T follicular helper cell (primary cell): Measurements from ENCODE around the gene ETF1.
A peak's percentile ranks its signal among the peaks of the same experiment; 100 is the strongest.

Experiments
- DNase-seq: peaks from one replicate; pipeline ENCODE4 v3.0.0-alpha.2; 2020; ENCODE audit warnings: low read depth

ETF1 gene

GRCh38 chr5:138563340-138564118 lies 20.5 kb upstream of the ETF1 start:
- DNase-seq, result no peak

- no peak for DNase-seq
Measured at GRCh38 chr5:138560971-138561370, 17.9 kb upstream of the ETF1 start.

GRCh38 chr5:138559937-138560336 lies 16.9 kb upstream of the ETF1 start:
- no peak for DNase-seq

GRCh38 chr5:138557677-138558076 lies 14.6 kb upstream of the ETF1 start:
- no peak for DNase-seq

- DNase-seq, result no peak
Measured at GRCh38 chr5:138554143-138554542, 11.1 kb upstream of the ETF1 start.

GRCh38 chr5:138553437-138554095 lies 10.5 kb upstream of the ETF1 start:
- no peak for DNase-seq

GRCh38 chr5:138552657-138553056 lies 9.6 kb upstream of the ETF1 start:
- DNase-seq, result no peak

- DNase-seq, result no peak
Measured at GRCh38 chr5:138549414-138549813, 6.4 kb upstream of the ETF1 start.

GRCh38 chr5:138545919-138546562 lies 3.0 kb upstream of the ETF1 start:
- DNase-seq, result no peak

GRCh38 chr5:138544181-138545134 lies 1.4 kb upstream of the ETF1 start:
- no peak for DNase-seq

- DNase-seq, result no peak
Measured at GRCh38 chr5:138543730-138544104, 681 bp upstream of the ETF1 start.

- peak; percentile 10 for DNase-seq
Measured at GRCh38 chr5:138542180-138542955, 668 bp downstream of the ETF1 start.

GRCh38 chr5:138541511-138542179 lies 1.4 kb downstream of the ETF1 start:
- DNase-seq, result no peak

GRCh38 chr5:138539791-138540190 lies 3.2 kb downstream of the ETF1 start:
- DNase-seq, result no peak

- no peak for DNase-seq
Measured at GRCh38 chr5:138538943-138539627, 4.0 kb downstream of the ETF1 start.

GRCh38 chr5:138536665-138537315 lies 6.2 kb downstream of the ETF1 start:
- no peak for DNase-seq

GRCh38 chr5:138536215-138536614 lies 6.8 kb downstream of the ETF1 start:
- DNase-seq, result no peak

GRCh38 chr5:138533973-138534941 lies 8.8 kb downstream of the ETF1 start:
- no peak for DNase-seq
